Keratinocyte (primary cell): ENCODE data around the gene PDCD11. TPM values are rescaled to one million over a fixed set of nuclear protein-coding genes. Genes with fewer than 3 reads are reported as not detected.

Experiments
- DNase-seq: peaks from one replicate; pipeline ENCODE4 v3.0.0-alpha.2; 2011; ENCODE audit warnings: low read depth, missing footprints, low spot score
- FAIRE-seq: peaks from 2 replicates; lab custom pipeline; 2011; peaks lifted over from hg19 to GRCh38; lab: Jason Lieb, UNC
- H2AFZ ChIP-seq: 2 replicates; pipeline ENCODE4 v1.6.0; 2012; ENCODE audit warnings: low read length, control low read depth, inconsistent platforms; ENCODE audit not compliant: control insufficient read depth
- H3K27ac ChIP-seq: 2 replicates; pipeline ENCODE4 v1.5.1; 2011; ENCODE audit warnings: low read length; ENCODE audit not compliant: control insufficient read depth, insufficient read depth
- H3K27me3 ChIP-seq: 3 replicates; pipeline ENCODE4 v1.6.0; 2011; ENCODE audit warnings: low read length; ENCODE audit not compliant: control insufficient read depth, insufficient read depth; ENCODE audit errors: extremely low read depth
- H3K36me3 ChIP-seq, 2 experiments: 2 replicates in 1 of 2; 3 replicates in 1 of 2; pipeline ENCODE4 v1.5.1; 2011; ENCODE audit warnings: low read length in 2 of 2, mild to moderate bottlenecking in 1 of 2; ENCODE audit not compliant: control insufficient read depth in 2 of 2, insufficient read depth in 2 of 2; ENCODE audit errors: extremely low read depth in 1 of 2
- H3K4me1 ChIP-seq: 3 replicates; pipeline ENCODE4 v1.5.1; 2011; ENCODE audit warnings: low read length; ENCODE audit not compliant: control insufficient read depth, insufficient read depth; ENCODE audit errors: extremely low read depth
- H3K4me2 ChIP-seq: 3 replicates; pipeline ENCODE4 v1.6.0; 2011; ENCODE audit warnings: low read depth, low read length; ENCODE audit not compliant: control insufficient read depth, insufficient read depth; ENCODE audit errors: extremely low read depth
- H3K4me3 ChIP-seq, 3 experiments: fragments of 200-600 bp in 1 of 3; sonication (generic) in 1 of 3; 2 replicates in 2 of 3; 3 replicates in 1 of 3; pipeline ENCODE4 v1.5.1; 2011 to 2016; ENCODE audit warnings: low read length in 3 of 3, mild to moderate bottlenecking in 3 of 3, control low read depth in 2 of 3, inconsistent platforms in 1 of 3, low read depth in 1 of 3, mixed read lengths in 1 of 3, mixed run types in 1 of 3, moderate library complexity in 1 of 3; ENCODE audit not compliant: control insufficient read depth in 2 of 3, insufficient read depth in 2 of 3; ENCODE audit errors: extremely low read depth in 1 of 3
- H3K79me2 ChIP-seq: 2 replicates; pipeline ENCODE4 v1.6.0; 2012; ENCODE audit warnings: low read length; ENCODE audit not compliant: control insufficient read depth, insufficient read depth
- H3K9ac ChIP-seq: 3 replicates; pipeline ENCODE4 v1.6.0; 2011; ENCODE audit warnings: low read length; ENCODE audit not compliant: control insufficient read depth, insufficient read depth; ENCODE audit errors: extremely low read depth
- H3K9me1 ChIP-seq: 3 replicates; pipeline ENCODE4 v1.6.0; 2011; ENCODE audit warnings: low read length; ENCODE audit not compliant: control insufficient read depth, insufficient read depth; ENCODE audit errors: extremely low read depth
- H3K9me3 ChIP-seq: 2 replicates; pipeline ENCODE4 v1.5.1; 2012; ENCODE audit warnings: low read depth, low read length; ENCODE audit not compliant: control insufficient read depth
- H4K20me1 ChIP-seq: 3 replicates; pipeline ENCODE4 v1.6.0; 2011; ENCODE audit warnings: low read length; ENCODE audit not compliant: control insufficient read depth, insufficient read depth; ENCODE audit errors: extremely low read depth
- EZH2 ChIP-seq: IDR thresholded peaks from one replicate; pipeline ENCODE4 v1.6.1; 2012; ENCODE audit warnings: inconsistent platforms, mild to moderate bottlenecking, low read length, moderate library complexity
- dilution Hi-C: fragments of 300-500 bp; cut with MboI; formaldehyde crosslinking; loops from one replicate; pipeline ENCODE4 v1.7.0; 2020; ENCODE audit warnings: low sequenced_read_pairs; ENCODE audit not compliant: extremely low pct_ligation_motif_present
- polyA plus RNA-seq, 5 experiments: library from polyadenylated mRNA; depleted of rRNA in 3 of 5; stranded (reverse) in 3 of 5; stranded (forward) in 1 of 5; unstranded in 1 of 5; fragments of >200 nt; gene quantifications; 1 replicate in 1 of 5; 2 replicates in 3 of 5; 3 replicates in 1 of 5; pipeline versions ENCODE4 v1.2.1 to v1.2.3, GENCODE V29; 2011 to 2012; ENCODE audit warnings: missing spikeins in 2 of 5, low read depth in 1 of 5, low replicate concordance in 1 of 5
- TF ChIP-seq, protein P1 (sequence below), 3 experiments: IDR thresholded peaks in 1 of 3; conservative IDR thresholded peaks in 1 of 3; optimal IDR thresholded peaks in 1 of 3; 2 replicates in 2 of 3; 3 replicates in 1 of 3; pipeline versions ENCODE3 to v1.5.1; 2011; ENCODE audit warnings: low read length in 3 of 3, mild to moderate bottlenecking in 3 of 3, moderate library complexity in 2 of 3, control low read depth in 1 of 3, inconsistent platforms in 1 of 3; ENCODE audit not compliant: insufficient read depth in 2 of 3; ENCODE audit errors: extremely low read depth in 1 of 3

The PDCD11 gene
- polyA plus RNA-seq, 1 donor (not counting 4 experiments of a cell fraction or from before 2014, with no cell fraction given): 28.6 TPM

DNA sequence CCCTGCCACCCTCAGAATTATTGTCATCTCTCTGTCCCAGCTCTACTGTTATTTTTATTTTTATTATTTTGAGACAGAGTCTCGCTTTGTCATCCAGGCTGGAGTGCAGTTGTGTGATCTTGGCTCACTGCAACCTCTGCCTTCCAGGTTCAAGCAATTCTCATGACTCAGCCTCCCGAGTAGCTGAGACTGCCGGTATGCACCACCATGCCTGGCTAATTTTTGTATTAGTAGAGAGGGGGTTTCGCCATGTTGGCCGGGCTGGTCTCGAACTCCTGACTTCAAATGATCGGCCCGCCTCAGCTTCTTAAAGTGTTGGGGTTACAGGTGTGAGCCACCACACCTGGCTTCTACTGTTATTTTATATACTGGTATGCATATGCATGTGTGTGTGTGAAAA, 44.8 kb downstream of the PDCD11 start:
- Histone ChIP-seq H3K4me1 (no peaks in the 10 kb centered on the region), H3K27ac (no peak overlapping the region), H3K4me2 (no peak overlapping the region), H3K9me1 (no peaks in the 10 kb centered on the region), H3K9me3 (no peaks in the 10 kb centered on the region), H2AFZ (no peak overlapping the region), H3K79me2 (no peaks in the 10 kb centered on the region), H3K27me3 (no peaks in the 10 kb centered on the region), H4K20me1 (no peaks in the 10 kb centered on the region), H3K36me3 (peaks cover 64 to 67% of the 10 kb centered on the region in 2 experiments), H3K4me3 (no peak overlapping the region), H3K9ac (no peak overlapping the region)
- no peak for FAIRE-seq
- no peak for DNase-seq
- TF ChIP-seq, protein P1, sequence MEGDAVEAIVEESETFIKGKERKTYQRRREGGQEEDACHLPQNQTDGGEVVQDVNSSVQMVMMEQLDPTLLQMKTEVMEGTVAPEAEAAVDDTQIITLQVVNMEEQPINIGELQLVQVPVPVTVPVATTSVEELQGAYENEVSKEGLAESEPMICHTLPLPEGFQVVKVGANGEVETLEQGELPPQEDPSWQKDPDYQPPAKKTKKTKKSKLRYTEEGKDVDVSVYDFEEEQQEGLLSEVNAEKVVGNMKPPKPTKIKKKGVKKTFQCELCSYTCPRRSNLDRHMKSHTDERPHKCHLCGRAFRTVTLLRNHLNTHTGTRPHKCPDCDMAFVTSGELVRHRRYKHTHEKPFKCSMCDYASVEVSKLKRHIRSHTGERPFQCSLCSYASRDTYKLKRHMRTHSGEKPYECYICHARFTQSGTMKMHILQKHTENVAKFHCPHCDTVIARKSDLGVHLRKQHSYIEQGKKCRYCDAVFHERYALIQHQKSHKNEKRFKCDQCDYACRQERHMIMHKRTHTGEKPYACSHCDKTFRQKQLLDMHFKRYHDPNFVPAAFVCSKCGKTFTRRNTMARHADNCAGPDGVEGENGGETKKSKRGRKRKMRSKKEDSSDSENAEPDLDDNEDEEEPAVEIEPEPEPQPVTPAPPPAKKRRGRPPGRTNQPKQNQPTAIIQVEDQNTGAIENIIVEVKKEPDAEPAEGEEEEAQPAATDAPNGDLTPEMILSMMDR (optimal IDR thresholded peaks at IDR 0.05 in 1 of 3, IDR thresholded peaks at IDR 0.05 in 1 of 3, conservative IDR thresholded peaks at IDR 0.05 in 1 of 3; ENCODE audit: extremely low read depth in 1 of 3, insufficient read depth in 2 of 3, low read length in 3 of 3): no peak
- TF ChIP-seq EZH2: no peak
- dilution Hi-C loops: no loop called here

DNA sequence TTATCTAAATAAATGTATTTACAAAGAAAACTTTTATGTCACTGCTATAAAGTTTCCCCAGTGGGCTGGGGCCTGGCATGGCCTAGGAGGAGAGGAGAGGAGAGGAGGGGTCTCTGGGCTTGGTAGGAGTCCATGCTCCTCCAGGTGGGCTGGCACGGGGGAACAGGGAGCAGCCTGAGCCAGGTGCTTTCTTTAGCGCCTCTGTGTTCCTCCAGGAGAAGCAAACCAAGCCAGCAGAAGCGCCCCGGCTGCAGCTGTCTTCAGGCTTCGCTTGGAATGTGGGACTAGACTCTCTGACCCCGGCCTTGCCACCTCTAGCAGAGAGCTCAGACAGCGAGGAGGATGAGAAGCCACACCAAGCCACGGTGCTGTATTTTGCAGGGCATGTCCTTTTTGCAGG, 45.2 kb downstream of the PDCD11 start:
- Histone ChIP-seq H3K36me3 (peaks cover 65 to 70% of the 10 kb centered on the region in 2 experiments), H3K9me3 (no peaks in the 10 kb centered on the region), H3K9ac (no peak overlapping the region), H4K20me1 (no peaks in the 10 kb centered on the region), H3K4me3 (no peak overlapping the region), H2AFZ (no peak overlapping the region), H3K4me1 (no peaks in the 10 kb centered on the region), H3K27ac (no peak overlapping the region), H3K79me2 (no peaks in the 10 kb centered on the region), H3K27me3 (no peaks in the 10 kb centered on the region), H3K4me2 (no peak overlapping the region), H3K9me1 (no peaks in the 10 kb centered on the region)
- FAIRE-seq (no peak), DNase-seq (no peak)
- dilution Hi-C loops: no loop called here
- TF ChIP-seq EZH2: no peak
- TF ChIP-seq, protein P1 (optimal IDR thresholded peaks at IDR 0.05 in 1 of 3, IDR thresholded peaks at IDR 0.05 in 1 of 3, conservative IDR thresholded peaks at IDR 0.05 in 1 of 3; ENCODE audit: extremely low read depth in 1 of 3, insufficient read depth in 2 of 3, low read length in 3 of 3): no peak
